IMR-90 (cell line): ENCODE data around the gene TM4SF4. TPM values are rescaled to one million over a fixed set of nuclear protein-coding genes. Genes with fewer than 3 reads are reported as not detected.

Source experiments
- ATAC-seq: fragments of 200-7000 bp; cut with Tn5 transposase; 2 replicates; pipeline ENCODE4 v1.9.1; 2020; ENCODE audit warnings: low read depth, mild to moderate bottlenecking, moderate library complexity
- BruUV-seq: library from RNA; stranded (reverse); fragments of 400-500 nt; replicated peaks from 2 replicates; lab custom pipeline; 2021; lab: Mats Ljungman, UMichigan
- CTCF ChIA-PET: fragments of 300-600 bp; formaldehyde crosslinking; extraction: SDS; loops from one replicate; lab custom pipeline; 2021; ENCODE audit warnings: antibody characterized with exemption; lab: Yijun Ruan, JAX
- POLR2A ChIA-PET: fragments of 300-600 bp; sonication (Branson Sonifier 250); formaldehyde crosslinking; loops from one replicate; lab custom pipeline; 2022; ENCODE audit warnings: antibody characterized with exemption; ENCODE audit not compliant: unreplicated experiment; lab: Charles Lee
- DNase-seq: peaks from one replicate; pipeline ENCODE4 v3.0.0; 2013
- H2AFZ ChIP-seq: replicated peaks from 2 replicates; pipeline ENCODE3; 2013; ENCODE audit warnings: low read length, mild to moderate bottlenecking; ENCODE audit not compliant: poor library complexity
- H2AK5ac ChIP-seq: 2 replicates; pipeline ENCODE4 v1.6.1; 2013; ENCODE audit warnings: low read depth, low read length, inconsistent platforms
- H2AK9ac ChIP-seq: replicated peaks from 2 replicates; pipeline ENCODE3; 2013; ENCODE audit warnings: mild to moderate bottlenecking, low read depth, low read length, moderate library complexity; ENCODE audit not compliant: poor library complexity
- H2BK120ac ChIP-seq: 2 replicates; pipeline ENCODE4 v1.6.1; 2013; ENCODE audit warnings: low read depth, low read length, inconsistent platforms
- H2BK15ac ChIP-seq: 3 replicates; pipeline ENCODE4 v1.6.1; 2013; ENCODE audit warnings: low read depth, low read length, inconsistent platforms
- H2BK20ac ChIP-seq: 2 replicates; pipeline ENCODE4 v1.6.1; 2013; ENCODE audit warnings: low read depth, mild to moderate bottlenecking, inconsistent platforms, low read length, moderate library complexity
- H2BK5ac ChIP-seq: 2 replicates; pipeline ENCODE4 v1.6.1; 2013; ENCODE audit warnings: mild to moderate bottlenecking, low read depth, low read length, inconsistent platforms; ENCODE audit not compliant: poor library complexity, severe bottlenecking
- H3K14ac ChIP-seq: replicated peaks from 2 replicates; pipeline ENCODE4 v1.6.1; 2013; ENCODE audit warnings: low read depth, low read length, inconsistent platforms
- H3K18ac ChIP-seq: 2 replicates; pipeline ENCODE4 v1.6.1; 2013; ENCODE audit warnings: low read depth, low read length, control low read depth
- H3K23ac ChIP-seq: 2 replicates; pipeline ENCODE4 v1.6.1; 2013; ENCODE audit warnings: low read depth, low read length, inconsistent platforms
- H3K27ac ChIP-seq: 2 replicates; pipeline ENCODE4 v1.5.1; 2013; ENCODE audit warnings: mild to moderate bottlenecking, control low read depth, low read length; ENCODE audit not compliant: insufficient read depth
- H3K27me3 ChIP-seq: 2 replicates; pipeline ENCODE4 v1.6.1; 2013; ENCODE audit warnings: low read length; ENCODE audit not compliant: control insufficient read depth, insufficient read depth
- H3K36me3 ChIP-seq: 2 replicates; pipeline ENCODE4 v1.6.1; 2013; ENCODE audit warnings: low read length, mixed read lengths; ENCODE audit not compliant: control insufficient read depth, insufficient read depth
- H3K4ac ChIP-seq: 2 replicates; pipeline ENCODE4 v1.6.1; 2013; ENCODE audit warnings: low read depth, low read length, inconsistent platforms
- H3K4me1 ChIP-seq: 2 replicates; pipeline ENCODE4 v1.6.1; 2013; ENCODE audit warnings: low read length, mixed read lengths; ENCODE audit not compliant: control insufficient read depth, insufficient read depth
- H3K4me2 ChIP-seq: 2 replicates; pipeline ENCODE4 v1.6.1; 2013; ENCODE audit warnings: low read depth, mild to moderate bottlenecking, control low read depth, low read length, moderate library complexity
- H3K4me3 ChIP-seq: 2 replicates; pipeline ENCODE4 v1.5.1; 2013; ENCODE audit warnings: low read depth, mild to moderate bottlenecking, control low read depth, low read length, moderate library complexity; ENCODE audit not compliant: insufficient read depth
- H3K56ac ChIP-seq: 2 replicates; pipeline ENCODE4 v1.6.1; 2013; ENCODE audit warnings: low read length, inconsistent platforms; ENCODE audit not compliant: insufficient read depth; ENCODE audit errors: extremely low read depth
- H3K79me1 ChIP-seq, 2 experiments: 2 replicates each; pipeline ENCODE4 v1.6.1; 2013; ENCODE audit warnings: low read length in 2 of 2, inconsistent platforms in 1 of 2, low read depth in 1 of 2
- H3K9ac ChIP-seq: 2 replicates; pipeline ENCODE4 v1.6.1; 2013; ENCODE audit warnings: low read depth, low read length, control low read depth
- H3K9me1 ChIP-seq: 2 replicates; pipeline ENCODE4 v1.6.1; 2013; ENCODE audit warnings: low read length, inconsistent platforms; ENCODE audit not compliant: insufficient read depth
- H3K9me3 ChIP-seq: 2 replicates; pipeline ENCODE4 v1.6.1; 2013; ENCODE audit warnings: low read length; ENCODE audit not compliant: control insufficient read depth, insufficient read depth
- H4K20me1 ChIP-seq: 2 replicates; pipeline ENCODE4 v1.6.1; 2013; ENCODE audit warnings: low read length, inconsistent platforms; ENCODE audit not compliant: insufficient read depth
- H4K5ac ChIP-seq: 2 replicates; pipeline ENCODE4 v1.6.1; 2013; ENCODE audit warnings: mild to moderate bottlenecking, low read depth, low read length, control low read depth
- H4K8ac ChIP-seq, 2 experiments: 2 replicates each; pipeline ENCODE4 v1.6.1; 2013; ENCODE audit warnings: low read depth in 2 of 2, low read length in 2 of 2, control low read depth in 1 of 2, inconsistent platforms in 1 of 2
- H4K91ac ChIP-seq: 2 replicates; pipeline ENCODE4 v1.6.1; 2013; ENCODE audit warnings: low read depth, low read length, inconsistent platforms; ENCODE audit not compliant: insufficient read depth
- CHD1 ChIP-seq: IDR thresholded peaks from 2 replicates; pipeline ENCODE4 v1.6.1; 2012; ENCODE audit warnings: low read depth, low read length, improper control_type of control experiment
- FOS ChIP-seq: fragments of 150-350 bp; IDR thresholded peaks from 2 replicates; pipeline ENCODE4 v1.6.1; 2016; ENCODE audit warnings: low read depth, low read length
- MAFK ChIP-seq: IDR thresholded peaks from 2 replicates; pipeline ENCODE4 v1.6.1; 2012; ENCODE audit warnings: low read depth, low read length, improper control_type of control experiment
- NFE2L2 ChIP-seq: fragments of 150-350 bp; IDR thresholded peaks from 2 replicates; pipeline ENCODE4 v1.6.1; 2016; ENCODE audit warnings: low read depth, mild to moderate bottlenecking, low read length
- WGBS, 2 experiments: methylation state at CpG; one replicate each; pipeline versions ENCODE4 v1.1.5 to v1.1.7; 2013; ENCODE audit warnings: missing lambda C conversion rate in 2 of 2; ENCODE audit not compliant: insufficient read length in 1 of 2; ENCODE audit errors: extremely low coverage in 2 of 2; 5-methylcytosine and 5-hydroxymethylcytosine counted together
- dilution Hi-C: fragments of 300-500 bp; cut with HindIII; formaldehyde crosslinking; loops from one replicate; pipeline ENCODE4 v1.14.3; 2018; ENCODE audit warnings: low sequenced_read_pairs; ENCODE audit not compliant: unreplicated experiment
- in situ Hi-C: fragments of 300-500 bp; cut with MboI; formaldehyde crosslinking; loops from 3 replicates; pipeline ENCODE4 v1.14.3; 2019; ENCODE audit warnings: low sequenced_read_pairs, inconsistent platforms, mixed read lengths
- intact Hi-C: fragments of 100-400 bp; cut with micrococcal nuclease; formaldehyde crosslinking; loops from 2 replicates; pipeline ENCODE4 v1.10.0; 2022
- polyA plus RNA-seq, 3 experiments: library from polyadenylated mRNA; depleted of rRNA; stranded (reverse); fragments of >200 nt; gene quantifications; 2 replicates each; pipeline ENCODE4 v1.2.3, GENCODE V29; 2012; ENCODE audit warnings: low replicate concordance in 1 of 3
- total RNA-seq: library from RNA; depleted of rRNA; stranded (reverse); fragments of >200 nt; gene quantifications from 2 replicates; pipeline ENCODE4 v1.2.3, GENCODE V29; 2012

The TM4SF4 gene
- total and polyA plus RNA-seq, 2 of the 4 experiments (the other 2 are of a cell fraction) = 0.60 to 1.6 TPM

GRCh38 chr3:149535333-149535685, 60.8 kb downstream of the TM4SF4 start:
- no TSS peak for BruUV-seq
- Histone ChIP-seq H2BK5ac (peak overlapping the region; percentile 8), H3K23ac (peak overlapping the region; percentile 89), H3K9ac (peak overlapping the region; percentile 48; the same call in 1 of the 2 replicates), H2BK120ac (no peak overlapping the region), H3K14ac (0 out of 2 replicates have a peak overlapping the region, but pooled peaks have one; percentile 58), H3K4me3 (no peak overlapping the region), H3K4ac (peak overlapping the region; percentile 37; the same call in 1 of the 2 replicates), H3K27ac (0 out of 2 replicates have a peak overlapping the region, but pooled peaks have one; percentile 37), H3K9me1 (peaks cover 19% of the 10 kb centered on the region), H2BK15ac (0 out of 3 replicates have a peak overlapping the region, but pooled peaks have one; percentile 5), H3K4me2 (peak overlapping the region; percentile 18), H4K20me1 (no peaks in the 10 kb centered on the region; the same call in 1 of the 2 replicates), H3K27me3 (no peaks in the 10 kb centered on the region), H4K91ac (no peak overlapping the region), H3K9me3 (no peaks in the 10 kb centered on the region), H4K5ac (no peak overlapping the region), H3K79me1 (peaks cover 33 to 78% of the 10 kb centered on the region in 2 experiments), H3K36me3 (peaks cover 1% of the 10 kb centered on the region; the same call in 1 of the 2 replicates), H3K18ac (no peak overlapping the region), H2BK20ac (no peak overlapping the region), H3K4me1 (peaks cover 28% of the 10 kb centered on the region), H2AK9ac (no peak overlapping the region), H3K56ac (no peak overlapping the region), H2AFZ (no peak overlapping the region), H2AK5ac (no peak overlapping the region), H4K8ac (peak overlapping the region in 1 of 2 experiments; percentile 14; a peak in 2 of 4 replicates)
- WGBS, 2 experiments = no CpG with 5 or more reads among the region's 8 CpGs
- ChIA-PET POLR2A (no interaction called here), CTCF (no interaction called here)
- TF ChIP-seq NFE2L2 = peak; percentile 33; the same call in 1 of the 2 replicates
- TF ChIP-seq FOS = no peak
- no peak for TF ChIP-seq MAFK
- no peak for TF ChIP-seq CHD1
- intact Hi-C loops (no loop called here), dilution Hi-C loops (no loop called here), in situ Hi-C loops (no loop called here)
- DNase-seq (no peak), ATAC-seq (no peak)
